Lung (tissue), 12 donors: ENCODE measurements around the gene RSPO3. TPM values are rescaled to one million over a fixed set of nuclear protein-coding genes. Genes with fewer than 3 reads are reported as not detected.

Experiments used
- ATAC-seq: fragments of 200-7000 bp; cut with Tn5 transposase; one replicate; pipeline ENCODE4 v1.9.1; 2020; ENCODE audit warnings: moderate number of reproducible peaks; ENCODE audit not compliant: insufficient read depth, low FRiP score
- DNase-seq, 3 donors: peaks; one replicate each; pipeline ENCODE4 v3.0.0-alpha.2; 2013 to 2017
- H3K27ac ChIP-seq, 2 donors: one replicate each; pipeline ENCODE4 v1.5.1; 2013; ENCODE audit warnings: mild to moderate bottlenecking in 2 of 2, moderate library complexity in 2 of 2, control low read depth in 1 of 2, inconsistent platforms in 1 of 2, low read depth in 1 of 2, low read length in 1 of 2
- H3K27me3 ChIP-seq, 3 donors: one replicate each; pipeline ENCODE4 v1.5.1; 2013; ENCODE audit warnings: low read length in 2 of 3; ENCODE audit not compliant: control insufficient read depth in 3 of 3, insufficient read depth in 3 of 3
- H3K36me3 ChIP-seq, 4 donors: one replicate each; pipeline ENCODE4 v1.5.1; 2013; ENCODE audit warnings: low read length in 4 of 4, mild to moderate bottlenecking in 1 of 4, moderate library complexity in 1 of 4; ENCODE audit not compliant: control insufficient read depth in 4 of 4, insufficient read depth in 4 of 4
- H3K4me1 ChIP-seq, 5 donors: one replicate each; pipeline ENCODE4 v1.5.1; 2013; ENCODE audit warnings: low read length in 5 of 5, mild to moderate bottlenecking in 2 of 5, moderate library complexity in 1 of 5; ENCODE audit not compliant: control insufficient read depth in 5 of 5, insufficient read depth in 5 of 5
- H3K4me3 ChIP-seq: one replicate; pipeline ENCODE4 v1.5.1; 2013; ENCODE audit warnings: mild to moderate bottlenecking, control low read depth, moderate library complexity
- H3K9ac ChIP-seq, 2 donors: one replicate each; pipeline ENCODE4 v1.5.1; 2013; ENCODE audit warnings: low read length in 2 of 2, control low read depth in 1 of 2; ENCODE audit not compliant: insufficient read depth in 1 of 2
- H3K9me3 ChIP-seq, 4 donors: one replicate each; pipeline ENCODE4 v1.5.1; 2013; ENCODE audit warnings: low read length in 3 of 4, mild to moderate bottlenecking in 1 of 4, moderate library complexity in 1 of 4; ENCODE audit not compliant: control insufficient read depth in 4 of 4, insufficient read depth in 3 of 4
- WGBS, 2 donors: extraction: QIAGEN DNeasy Blood & Tissue Kit; methylation state at CpG; one replicate each; pipeline ENCODE4 v1.1.7; 2013; 5-methylcytosine and 5-hydroxymethylcytosine counted together
- polyA plus RNA-seq, 2 donors: library from polyadenylated mRNA; stranded (reverse); fragments of 200-250 nt; gene quantifications; one replicate each; pipeline ENCODE4 v1.2.1, GENCODE V29; 2013
- total RNA-seq, 2 donors: library from RNA; depleted of rRNA in 1 of 2; stranded (reverse); fragments of >200 nt in 1 of 2; gene quantifications; one replicate each; pipeline ENCODE4 v1.2.1, GENCODE V29; 2014 to 2021
- TF ChIP-seq, protein P1 (sequence below): IDR thresholded peaks from 2 replicates; pipeline ENCODE4 v1.5.1; 2012; ENCODE audit warnings: mild to moderate bottlenecking; ENCODE audit errors: control extremely low read depth, extremely low read depth
- donor health status: control.
- donor health status: control.
- donor health status: Bipolar disorder and iron deficiency.
- donor health status: healthy.
- donor health status: DM: yes; HTN: yes; CAD: no.

Gene RSPO3
- total and polyA plus RNA-seq, 4 donors, result 0.88 to 5.9 (median 4.6) TPM

DNA sequence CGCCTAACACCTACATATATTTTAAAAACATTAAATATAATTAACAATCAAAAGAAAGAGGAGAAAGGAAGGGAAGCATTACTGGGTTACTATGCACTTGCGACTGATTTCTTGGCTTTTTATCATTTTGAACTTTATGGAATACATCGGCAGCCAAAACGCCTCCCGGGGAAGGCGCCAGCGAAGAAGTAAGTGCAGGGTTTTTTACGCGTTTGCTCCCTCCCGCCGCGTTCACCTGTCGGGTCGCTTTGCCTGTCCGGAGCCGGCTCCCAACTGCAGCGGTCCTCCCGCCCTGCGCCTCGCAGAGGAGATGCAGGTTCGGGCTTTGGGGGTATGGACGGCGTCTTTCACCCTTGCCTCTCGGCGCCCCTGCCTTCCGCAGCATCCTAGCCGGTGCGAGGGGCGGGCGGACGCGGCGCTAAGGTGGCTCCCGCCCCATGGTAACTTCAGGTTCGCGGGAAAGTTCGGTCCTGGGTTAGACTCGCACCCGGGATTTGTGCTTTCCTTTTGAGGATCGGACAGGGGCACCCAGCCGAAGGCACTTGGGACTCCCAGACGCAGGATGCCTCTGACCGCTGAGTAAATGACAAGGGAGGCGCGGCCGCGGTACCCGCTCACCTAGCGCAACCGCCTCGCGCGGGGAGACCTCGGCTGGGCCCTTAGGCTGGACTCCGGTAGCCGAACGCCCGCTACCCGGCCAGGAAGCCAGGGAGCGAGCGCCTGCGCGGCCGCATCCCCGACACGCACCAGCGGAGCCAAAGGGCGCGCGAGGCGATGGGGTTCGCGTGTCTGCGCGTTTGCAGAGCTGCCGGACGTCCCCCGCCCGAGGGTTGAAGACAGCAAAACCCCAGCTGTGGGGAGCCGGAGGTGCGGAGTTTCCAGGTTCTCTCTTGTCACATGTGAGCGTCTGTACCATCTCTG is 891 bp downstream of the RSPO3 start:
- Histone ChIP-seq H3K4me3 (peak overlapping the region; percentile 27), H3K9ac (peak overlapping the region in 1 of 2 donors; percentile 38), H3K27ac (no peak overlapping the region), H3K9me3 (no peaks in the 10 kb centered on the region), H3K27me3 (peaks cover 0 to 13% (median 6%) of the 10 kb centered on the region in 3 donors), H3K36me3 (no peaks in the 10 kb centered on the region), H3K4me1 (peaks cover 0 to 39% (median 13%) of the 10 kb centered on the region in 5 donors)
- ATAC-seq, result no peak
- WGBS, 2 donors, result 1% methylated on average over 82 of the region's 82 CpGs
- TF ChIP-seq, protein P1, sequence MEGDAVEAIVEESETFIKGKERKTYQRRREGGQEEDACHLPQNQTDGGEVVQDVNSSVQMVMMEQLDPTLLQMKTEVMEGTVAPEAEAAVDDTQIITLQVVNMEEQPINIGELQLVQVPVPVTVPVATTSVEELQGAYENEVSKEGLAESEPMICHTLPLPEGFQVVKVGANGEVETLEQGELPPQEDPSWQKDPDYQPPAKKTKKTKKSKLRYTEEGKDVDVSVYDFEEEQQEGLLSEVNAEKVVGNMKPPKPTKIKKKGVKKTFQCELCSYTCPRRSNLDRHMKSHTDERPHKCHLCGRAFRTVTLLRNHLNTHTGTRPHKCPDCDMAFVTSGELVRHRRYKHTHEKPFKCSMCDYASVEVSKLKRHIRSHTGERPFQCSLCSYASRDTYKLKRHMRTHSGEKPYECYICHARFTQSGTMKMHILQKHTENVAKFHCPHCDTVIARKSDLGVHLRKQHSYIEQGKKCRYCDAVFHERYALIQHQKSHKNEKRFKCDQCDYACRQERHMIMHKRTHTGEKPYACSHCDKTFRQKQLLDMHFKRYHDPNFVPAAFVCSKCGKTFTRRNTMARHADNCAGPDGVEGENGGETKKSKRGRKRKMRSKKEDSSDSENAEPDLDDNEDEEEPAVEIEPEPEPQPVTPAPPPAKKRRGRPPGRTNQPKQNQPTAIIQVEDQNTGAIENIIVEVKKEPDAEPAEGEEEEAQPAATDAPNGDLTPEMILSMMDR, result no peak
- peak; percentile 46 to 51 (median 49) for DNase-seq

DNA sequence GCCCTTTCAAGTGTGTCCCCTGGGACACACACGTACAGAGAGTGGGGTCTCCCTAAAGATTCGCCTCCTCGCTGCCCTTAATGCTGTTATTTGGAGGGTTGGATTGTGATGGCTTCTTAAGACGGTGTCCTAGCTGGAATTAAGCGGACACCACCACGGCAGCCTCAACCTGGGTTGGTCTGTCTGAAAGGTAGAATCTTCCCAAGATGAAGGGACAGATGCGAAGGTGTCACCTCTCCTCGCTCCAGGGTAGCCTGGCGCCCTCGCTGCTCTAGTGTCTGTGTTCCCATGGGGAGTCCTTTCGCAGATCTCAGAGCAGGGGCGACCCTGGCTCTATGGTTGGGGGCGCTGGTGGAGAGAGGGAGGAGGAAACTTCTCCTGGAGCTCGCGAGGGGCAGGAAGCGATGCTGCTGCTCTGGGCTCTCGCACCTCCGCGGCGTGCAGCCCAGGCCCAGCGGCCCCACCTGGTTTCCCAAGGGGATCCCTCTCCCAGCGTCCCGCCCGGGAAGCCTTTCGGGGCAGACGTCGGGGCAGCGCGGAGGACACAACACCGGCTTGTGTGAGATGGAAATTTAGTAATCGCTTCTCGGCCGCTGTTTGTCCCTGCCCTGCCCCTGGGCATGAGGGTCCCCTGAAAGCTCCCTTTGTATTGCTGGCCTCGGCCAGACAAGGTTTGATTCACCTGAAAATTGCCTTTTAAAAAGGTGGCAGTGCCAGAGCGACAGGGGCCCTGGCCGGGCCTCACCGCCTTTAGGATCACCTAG is 1.7 kb downstream of the RSPO3 start:
- no peak overlapping the region for H3K27ac ChIP-seq
- peaks cover 0 to 13% (median 6%) of the 10 kb centered on the region in 3 donors for H3K27me3 ChIP-seq
- peak overlapping the region; percentile 24 for H3K4me3 ChIP-seq
- H3K9ac ChIP-seq, result peak overlapping the region in 1 of 2 donors; percentile 38
- no peaks in the 10 kb centered on the region for H3K9me3 ChIP-seq
- DNase-seq, result peak in 1 of 3 donors; percentile 21
- no peak for ATAC-seq
- 4 to 5% methylated on average over 35 to 37 of the region's 37 CpGs for WGBS, 2 donors
- peaks cover 0 to 36% (median 12%) of the 10 kb centered on the region in 5 donors for H3K4me1 ChIP-seq
- TF ChIP-seq, protein P1, result no peak
- H3K36me3 ChIP-seq, result no peaks in the 10 kb centered on the region

DNA sequence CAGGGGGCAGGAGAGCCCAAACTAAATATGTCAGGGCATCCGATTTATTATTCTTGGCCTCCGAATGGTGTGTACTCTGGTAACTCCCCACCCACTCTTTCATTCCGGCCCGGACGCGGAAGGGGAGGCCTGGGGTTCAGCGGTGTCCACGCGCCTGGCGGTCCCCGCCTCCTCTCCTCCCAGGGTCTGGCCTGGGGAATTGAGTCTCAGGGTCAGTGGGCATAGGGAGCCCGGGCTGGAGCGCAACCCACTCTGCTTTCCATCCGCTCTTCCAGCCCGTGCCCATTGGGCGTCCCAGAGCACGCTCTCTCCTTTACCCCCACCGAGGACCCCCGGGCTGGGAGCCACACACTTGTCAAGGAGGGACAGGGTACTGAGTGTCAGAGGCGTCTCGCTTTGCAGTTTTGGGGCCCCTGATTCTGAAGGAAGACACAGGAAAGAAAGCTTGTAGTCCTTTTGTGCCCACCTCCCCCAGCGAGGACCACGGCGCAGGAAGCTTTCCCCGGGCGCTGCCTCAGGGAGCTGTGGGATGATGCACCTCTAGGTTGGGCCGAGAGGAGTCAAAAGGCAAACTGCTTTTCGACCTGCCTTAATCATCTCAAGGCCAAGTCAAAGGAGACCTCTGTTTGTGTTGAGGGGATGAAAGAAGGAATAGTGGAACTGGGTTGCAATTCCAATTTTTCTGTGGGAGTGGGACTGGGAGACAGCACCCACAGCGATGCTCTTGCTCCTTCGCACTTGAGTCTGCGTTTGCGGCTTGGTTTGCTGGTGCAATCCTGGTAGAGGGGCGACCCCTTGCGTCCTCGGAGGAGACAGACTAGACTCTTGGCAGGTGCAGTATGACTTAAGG is 2.5 kb downstream of the RSPO3 start:
- WGBS, 2 donors, result 6 to 10% methylated on average over 35 of the region's 35 CpGs
- H3K9ac ChIP-seq, result no peak overlapping the region
- no peaks in the 10 kb centered on the region for H3K9me3 ChIP-seq
- peaks cover 0 to 13% (median 6%) of the 10 kb centered on the region in 3 donors for H3K27me3 ChIP-seq
- ATAC-seq (peak; percentile 78), DNase-seq (peak; percentile 88 to 93 (median 91))
- TF ChIP-seq, protein P1, result peak; percentile 49
- H3K4me1 ChIP-seq, result peaks cover 0 to 32% (median 10%) of the 10 kb centered on the region in 5 donors
- no peak overlapping the region for H3K27ac ChIP-seq
- H3K36me3 ChIP-seq, result no peaks in the 10 kb centered on the region
- H3K4me3 ChIP-seq, result no peak overlapping the region
